ENCODE results near the gene PTPN11.
"Not testable (repeated sequence)": the region's sequence is repeated elsewhere in the genome, so short reads cannot be mapped to it uniquely, and the experiment has no call there.

GRCh38 chr12:112519841-112520340 lies 101.1 kb downstream of the PTPN11 start:
- not testable (repeated sequence) for TF ChIP-seq MAX (IDR thresholded peaks at IDR 0.05); EZH2phosphoT487 (IDR thresholded peaks at IDR 0.05; ENCODE audit: borderline replicate concordance); CTCF (IDR thresholded peaks at IDR 0.05 in 2 of 3, conservative IDR thresholded peaks at IDR 0.05 in 1 of 3; ENCODE audit: borderline replicate concordance in 1 of 3, insufficient read depth in 1 of 3, low read depth in 2 of 3, low read length in 2 of 3); POLR2AphosphoS5 (IDR thresholded peaks at IDR 0.05; ENCODE audit: low read depth, low read length); POLR2A (IDR thresholded peaks at IDR 0.05; ENCODE audit: borderline replicate concordance, extremely low read depth, insufficient read depth, insufficient read length); SIN3A (IDR thresholded peaks at IDR 0.05; ENCODE audit: low read depth); JUND (IDR thresholded peaks at IDR 0.05)

Data from HCT116 (cell line).